Tibial artery (tissue), 4 donors: Measurements from ENCODE around the gene DACH1.

ENCODE experiments used
- DNase-seq, 2 donors: peaks; one replicate each; pipeline ENCODE4 v3.0.0-alpha.2; 2019
- H3K27ac ChIP-seq, 2 donors: fragments of 200-600 bp; sonication (generic) in 1 of 2; 1 replicate in 1 of 2; 2 replicates in 1 of 2; pipeline ENCODE4 v1.5.1; 2018 to 2019; ENCODE audit warnings: mild to moderate bottlenecking in 1 of 2
- H3K27me3 ChIP-seq, 2 donors: fragments of 200-600 bp; sonication (generic) in 1 of 2; one replicate each; pipeline versions ENCODE4 v1.5.1 to v1.6.0; 2016 to 2019
- H3K36me3 ChIP-seq, 3 donors: fragments of 200-600 bp; sonication (generic) in 2 of 3; one replicate each; pipeline ENCODE4 v1.5.1; 2016 to 2019; ENCODE audit warnings: mild to moderate bottlenecking in 2 of 3
- H3K4me1 ChIP-seq, 4 donors: fragments of 200-600 bp; sonication (generic) in 2 of 4; 1 replicate in 3 of 4; 2 replicates in 1 of 4; pipeline ENCODE4 v1.5.1; 2016 to 2019
- H3K4me3 ChIP-seq, 2 donors: fragments of 200-600 bp; sonication (generic) in 1 of 2; 1 replicate in 1 of 2; 2 replicates in 1 of 2; pipeline ENCODE4 v1.5.1; 2018 to 2019; ENCODE audit warnings: mild to moderate bottlenecking in 2 of 2
- H3K9me3 ChIP-seq, 3 donors: fragments of 200-600 bp; sonication (generic) in 1 of 3; one replicate each; pipeline ENCODE4 v1.5.1; 2016 to 2019
- intact Hi-C: fragments of 100-400 bp; cut with DNase I; formaldehyde crosslinking; loops from one replicate; pipeline ENCODE4 v1.15.0; 2023; ENCODE audit warnings: low total_unique reads
- TF ChIP-seq, protein P1 (sequence below), 2 experiments: fragments of 200-600 bp in 1 of 2; fragments of 450-650 bp in 1 of 2; IDR thresholded peaks; one replicate each; pipeline ENCODE4 v1.5.1; 2017 to 2019; ENCODE audit warnings: antibody characterized with exemption in 2 of 2, mild to moderate bottlenecking in 1 of 2, moderate library complexity in 1 of 2

The DACH1 gene

DNA sequence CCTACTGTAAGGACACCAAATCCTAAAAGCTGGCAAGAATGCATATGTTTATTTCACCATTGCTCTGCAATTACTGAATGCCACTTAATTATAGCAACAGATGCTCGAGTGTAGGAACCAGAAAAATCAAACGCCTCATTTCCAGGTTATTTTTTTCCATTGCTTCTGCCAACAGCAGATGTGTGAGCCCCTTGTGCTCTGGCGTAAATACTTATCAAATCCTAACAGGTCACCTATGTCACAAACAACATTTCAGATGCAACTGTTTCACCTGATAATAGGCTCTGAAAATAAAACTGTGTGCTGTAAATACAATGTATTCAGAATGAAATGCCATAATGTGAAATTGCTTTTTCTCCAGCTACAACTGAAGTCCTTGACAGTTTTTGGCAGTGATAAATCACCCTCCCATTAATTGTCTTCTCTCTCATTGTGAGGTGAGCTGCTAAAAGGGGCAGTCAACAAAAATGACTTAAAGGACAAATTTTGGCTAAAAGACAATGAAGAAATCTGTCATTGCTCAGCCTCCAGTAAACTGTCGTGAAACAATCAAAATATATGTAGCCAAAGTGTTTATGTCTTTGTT lies 344.0 kb downstream of the DACH1 start:
- DNase-seq: no peak
- intact Hi-C loops: no loop called here
- Histone ChIP-seq H3K4me3 (no peak overlapping the region), H3K4me1 (no peaks in the 10 kb centered on the region), H3K27ac (no peak overlapping the region), H3K36me3 (no peaks in the 10 kb centered on the region), H3K27me3 (no peaks in the 10 kb centered on the region), H3K9me3 (no peaks in the 10 kb centered on the region)
- TF ChIP-seq, protein P1, sequence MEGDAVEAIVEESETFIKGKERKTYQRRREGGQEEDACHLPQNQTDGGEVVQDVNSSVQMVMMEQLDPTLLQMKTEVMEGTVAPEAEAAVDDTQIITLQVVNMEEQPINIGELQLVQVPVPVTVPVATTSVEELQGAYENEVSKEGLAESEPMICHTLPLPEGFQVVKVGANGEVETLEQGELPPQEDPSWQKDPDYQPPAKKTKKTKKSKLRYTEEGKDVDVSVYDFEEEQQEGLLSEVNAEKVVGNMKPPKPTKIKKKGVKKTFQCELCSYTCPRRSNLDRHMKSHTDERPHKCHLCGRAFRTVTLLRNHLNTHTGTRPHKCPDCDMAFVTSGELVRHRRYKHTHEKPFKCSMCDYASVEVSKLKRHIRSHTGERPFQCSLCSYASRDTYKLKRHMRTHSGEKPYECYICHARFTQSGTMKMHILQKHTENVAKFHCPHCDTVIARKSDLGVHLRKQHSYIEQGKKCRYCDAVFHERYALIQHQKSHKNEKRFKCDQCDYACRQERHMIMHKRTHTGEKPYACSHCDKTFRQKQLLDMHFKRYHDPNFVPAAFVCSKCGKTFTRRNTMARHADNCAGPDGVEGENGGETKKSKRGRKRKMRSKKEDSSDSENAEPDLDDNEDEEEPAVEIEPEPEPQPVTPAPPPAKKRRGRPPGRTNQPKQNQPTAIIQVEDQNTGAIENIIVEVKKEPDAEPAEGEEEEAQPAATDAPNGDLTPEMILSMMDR (IDR thresholded peaks at IDR 0.05): no peak

GRCh38 chr13:71517004-71517403 lies 350.0 kb downstream of the DACH1 start:
- Histone ChIP-seq H3K9me3 (no peaks in the 10 kb centered on the region), H3K27me3 (no peaks in the 10 kb centered on the region), H3K4me3 (no peak overlapping the region), H3K36me3 (no peaks in the 10 kb centered on the region), H3K4me1 (no peaks in the 10 kb centered on the region), H3K27ac (no peak overlapping the region)
- no peak for DNase-seq
- intact Hi-C loops: no loop called here
- TF ChIP-seq, protein P1 (IDR thresholded peaks at IDR 0.05): no peak

DNA sequence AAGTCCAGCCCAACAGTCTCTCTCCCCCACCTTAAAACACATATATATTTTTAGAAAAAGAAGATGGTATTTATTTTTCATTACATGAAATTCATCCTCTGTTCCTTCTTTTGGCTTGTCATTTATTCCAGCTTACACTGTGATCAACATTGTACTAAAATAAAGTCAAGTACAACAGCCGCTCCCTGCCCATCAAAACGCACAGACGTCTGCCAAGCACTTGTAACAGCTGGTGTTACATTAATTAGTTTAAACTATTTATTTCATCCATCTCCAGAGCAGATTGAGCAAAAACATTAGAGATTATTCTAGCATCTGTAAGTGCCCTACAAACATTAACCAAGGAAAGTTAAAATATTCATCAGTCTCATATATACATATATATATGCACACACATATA lies 350.5 kb downstream of the DACH1 start:
- H3K4me1 ChIP-seq: no peaks in the 10 kb centered on the region
- no peaks in the 10 kb centered on the region for H3K27me3 ChIP-seq
- no peak for DNase-seq
- no peak overlapping the region for H3K4me3 ChIP-seq
- no peak overlapping the region for H3K27ac ChIP-seq
- TF ChIP-seq, protein P1 (IDR thresholded peaks at IDR 0.05): no peak
- no peaks in the 10 kb centered on the region for H3K9me3 ChIP-seq
- intact Hi-C loops: no loop called here
- no peaks in the 10 kb centered on the region for H3K36me3 ChIP-seq

DNA sequence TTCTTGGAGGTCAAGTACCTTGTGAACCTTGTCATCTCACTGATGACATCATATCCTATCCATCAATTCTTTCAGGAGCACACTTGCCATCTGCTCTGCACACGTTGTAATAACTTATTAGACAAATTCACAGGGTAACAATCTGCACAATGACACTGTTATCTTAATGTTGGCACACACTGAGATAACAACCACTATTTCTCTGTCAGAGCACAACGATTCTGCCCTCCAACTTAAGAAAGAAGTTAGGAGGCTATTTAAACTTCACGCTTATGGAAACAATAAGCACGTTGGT lies 351.3 kb downstream of the DACH1 start:
- no peak for DNase-seq
- no peaks in the 10 kb centered on the region for H3K36me3 ChIP-seq
- intact Hi-C loops: no loop called here

DNA sequence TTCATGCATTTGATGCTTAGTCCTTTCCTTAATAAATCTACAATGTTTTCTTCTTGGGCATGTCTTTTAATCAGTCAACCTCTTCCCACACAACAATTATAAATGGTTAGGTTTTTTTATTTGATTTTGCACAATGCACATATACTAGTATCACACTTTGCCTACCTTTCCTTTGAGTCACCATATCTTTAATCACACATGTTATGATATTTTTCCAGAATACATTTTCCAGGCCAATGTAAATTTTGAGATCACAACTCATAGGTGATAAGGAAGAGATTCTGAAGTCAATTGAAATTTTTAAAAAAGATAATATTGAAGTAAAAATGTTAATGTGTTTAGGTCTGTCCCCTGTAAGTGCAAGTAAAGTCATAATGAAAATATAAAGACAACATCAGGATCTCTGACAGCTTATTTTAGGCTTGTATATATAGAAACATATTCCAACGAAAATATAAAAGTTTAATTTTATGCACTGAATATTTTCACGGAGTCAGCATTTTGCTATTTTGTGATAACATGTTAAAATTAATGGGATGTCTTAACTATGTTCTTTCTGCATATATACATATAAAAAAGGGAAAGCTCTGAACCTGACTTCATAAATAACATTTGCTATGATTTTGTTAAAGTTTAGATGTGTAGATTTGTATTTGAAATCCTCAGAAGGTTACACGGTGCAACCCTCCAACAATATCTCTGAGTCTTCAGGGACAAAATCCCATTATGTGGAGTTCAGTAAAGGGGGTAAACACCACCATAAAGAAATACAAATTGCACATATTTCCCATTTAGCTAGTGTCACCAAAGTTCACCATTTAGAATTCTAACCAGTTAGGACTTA lies 351.9 kb downstream of the DACH1 start:
- H3K27ac ChIP-seq: no peak overlapping the region
- no peaks in the 10 kb centered on the region for H3K9me3 ChIP-seq
- no peaks in the 10 kb centered on the region for H3K4me1 ChIP-seq
- no peak overlapping the region for H3K4me3 ChIP-seq
- H3K36me3 ChIP-seq: no peaks in the 10 kb centered on the region
- no peak for DNase-seq
- TF ChIP-seq, protein P1 (IDR thresholded peaks at IDR 0.05): no peak
- intact Hi-C loops: no loop called here
- no peaks in the 10 kb centered on the region for H3K27me3 ChIP-seq

More for the DNA sequence above, 351.3 kb downstream of the DACH1 start:
- H3K4me3 ChIP-seq: no peak overlapping the region
- TF ChIP-seq, protein P1 (IDR thresholded peaks at IDR 0.05): no peak
- H3K27me3 ChIP-seq: no peaks in the 10 kb centered on the region
- no peaks in the 10 kb centered on the region for H3K4me1 ChIP-seq
- no peaks in the 10 kb centered on the region for H3K9me3 ChIP-seq
- no peak overlapping the region for H3K27ac ChIP-seq
